SK-N-SH (cell line): ENCODE data around the gene GUK1. TPM values are rescaled to one million over a fixed set of nuclear protein-coding genes. Genes with fewer than 3 reads are reported as not detected.
A peak's percentile ranks its signal among the peaks of the same experiment; 100 is the strongest.

Source experiments
- CTCF ChIA-PET: fragments of 300-600, 350-600 bp; formaldehyde crosslinking; extraction: SDS; loops from one replicate; lab custom pipeline; 2021; lab: Yijun Ruan, JAX
- POLR2A ChIA-PET: fragments of 350-600 bp; sonication (Branson Sonifier 250); formaldehyde crosslinking; extraction: SDS; loops from one replicate; lab custom pipeline; 2020; ENCODE audit warnings: antibody characterized with exemption, inconsistent platforms; lab: Yijun Ruan, JAX
- DNase-seq: peaks from one replicate; pipeline ENCODE4 v3.0.0; 2012
- H2AFZ ChIP-seq: fragments of 200-600 bp; sonication (generic); 2 replicates; pipeline ENCODE4 v1.8.1; 2016; ENCODE audit warnings: antibody characterized with exemption, mild to moderate bottlenecking, low read depth
- H3F3A ChIP-seq: fragments of 200-600 bp; sonication (generic); replicated peaks from 2 replicates; pipeline ENCODE3; 2016; ENCODE audit warnings: antibody characterized with exemption, mild to moderate bottlenecking; ENCODE audit not compliant: insufficient read depth
- H3K27ac ChIP-seq, 2 experiments: fragments of 200-500 bp in 1 of 2; fragments of 200-600 bp in 1 of 2; sonication (Bioruptor generic) in 1 of 2; sonication (generic), shearing (Covaris generic) in 1 of 2; 2 replicates each; pipeline versions ENCODE4 v1.5.1 to v1.6.1; 2014 to 2016; ENCODE audit warnings: low read depth in 2 of 2, inconsistent platforms in 1 of 2, low read length in 1 of 2, mild to moderate bottlenecking in 1 of 2, mixed read lengths in 1 of 2
- H3K27me3 ChIP-seq: fragments of 200-600 bp; sonication (generic), shearing (Covaris generic); 2 replicates; pipeline ENCODE4 v1.6.1; 2016; ENCODE audit warnings: mixed run types; ENCODE audit not compliant: insufficient read depth
- H3K36me3 ChIP-seq, 2 experiments: fragments of 200-500 bp in 1 of 2; fragments of 200-600 bp in 1 of 2; sonication (Bioruptor generic) in 1 of 2; sonication (generic) in 1 of 2; replicated peaks in 1 of 2; 2 replicates each; pipeline versions ENCODE3 to v1.5.1; 2014 to 2016; ENCODE audit warnings: low read length in 1 of 2, mild to moderate bottlenecking in 1 of 2; ENCODE audit not compliant: insufficient read depth in 2 of 2, control insufficient read depth in 1 of 2
- H3K4me1 ChIP-seq, 2 experiments: fragments of 200-500 bp in 1 of 2; fragments of 200-600 bp in 1 of 2; sonication (Bioruptor generic) in 1 of 2; sonication (generic), shearing (Covaris generic) in 1 of 2; 2 replicates each; pipeline versions ENCODE4 v1.5.1 to v1.6.1; 2014 to 2016; ENCODE audit warnings: low read depth in 1 of 2, low read length in 1 of 2, mixed run types in 1 of 2; ENCODE audit not compliant: insufficient read depth in 2 of 2, control insufficient read depth in 1 of 2
- H3K4me2 ChIP-seq: fragments of 200-600 bp; sonication (generic), shearing (Covaris generic); 2 replicates; pipeline ENCODE4 v1.6.1; 2017; ENCODE audit warnings: mixed run types
- H3K4me3 ChIP-seq, 2 experiments: fragments of 200-500 bp in 1 of 2; fragments of 200-600 bp in 1 of 2; sonication (Bioruptor generic) in 1 of 2; sonication (generic), shearing (Covaris generic) in 1 of 2; 2 replicates each; pipeline versions ENCODE4 v1.5.1 to v1.8.1; 2014 to 2016; ENCODE audit warnings: low read depth in 2 of 2, inconsistent platforms in 1 of 2, low read length in 1 of 2, mild to moderate bottlenecking in 1 of 2, mixed read lengths in 1 of 2, moderate library complexity in 1 of 2
- H3K79me2 ChIP-seq: fragments of 200-600 bp; sonication (generic); 2 replicates; pipeline ENCODE4 v1.8.1; 2017; ENCODE audit warnings: mild to moderate bottlenecking; ENCODE audit not compliant: insufficient read depth
- H3K9ac ChIP-seq: fragments of 200-600 bp; sonication (generic); 2 replicates; pipeline ENCODE4 v1.6.1; 2017; ENCODE audit warnings: mixed run types
- H3K9me2 ChIP-seq: fragments of 200-600 bp; sonication (generic); 2 replicates; pipeline ENCODE4 v1.6.1; 2017; ENCODE audit warnings: mixed run types
- H3K9me3 ChIP-seq: fragments of 200-600 bp; sonication (generic); 2 replicates; pipeline ENCODE4 v1.6.1; 2017; ENCODE audit warnings: mixed run types, mild to moderate bottlenecking, moderate library complexity
- H4K20me1 ChIP-seq: fragments of 200-600 bp; sonication (generic); 2 replicates; pipeline ENCODE4 v1.6.1; 2017; ENCODE audit warnings: mild to moderate bottlenecking, mixed run types; ENCODE audit not compliant: insufficient read depth
- ELF1 ChIP-seq: IDR thresholded peaks from 2 replicates; pipeline ENCODE4 v1.4.0; 2012
- REST ChIP-seq: IDR thresholded peaks from 2 replicates; pipeline ENCODE4 v1.6.1; 2012; ENCODE audit warnings: mild to moderate bottlenecking, low read depth, low read length, moderate library complexity
- SMC3 ChIP-seq: IDR thresholded peaks from 2 replicates; pipeline ENCODE4 v1.6.1; 2012; ENCODE audit warnings: low read depth, low read length, improper control_type of control experiment
- TAF1 ChIP-seq: IDR thresholded peaks from 2 replicates; pipeline ENCODE4 v1.6.1; 2012; ENCODE audit warnings: low read depth, mild to moderate bottlenecking, low read length, moderate library complexity, borderline replicate concordance
- TCF12 ChIP-seq: IDR thresholded peaks from 2 replicates; pipeline ENCODE4 v1.4.0; 2012
- WGBS: methylation state at CpG from one replicate; pipeline ENCODE4 v1.1.6; 2017; ENCODE audit warnings: low lambda C conversion rate; 5-methylcytosine and 5-hydroxymethylcytosine counted together
- polyA plus RNA-seq, 3 experiments: library from polyadenylated mRNA; depleted of rRNA; stranded (reverse); fragments of >200 nt; gene quantifications; 2 replicates each; pipeline ENCODE4 v1.2.3, GENCODE V29; 2012
- TF ChIP-seq, protein P1 (sequence below): fragments of 150-350 bp; IDR thresholded peaks from 2 replicates; pipeline ENCODE4 v1.6.1; 2017; ENCODE audit warnings: antibody characterized with exemption, low read length, low read depth, borderline replicate concordance

The GUK1 gene
- polyA plus RNA-seq, 1 of the 3 experiments (the other 2 are of a cell fraction) = 742 TPM

GRCh38 chr1:228148935-228149405 lies 8.9 kb downstream of the GUK1 start:
- Histone ChIP-seq H3K36me3 (peaks cover 0 to 36% of the 10 kb centered on the region in 2 experiments), H3K9me2 (no peaks in the 10 kb centered on the region), H3K9me3 (no peaks in the 10 kb centered on the region), H3K4me1 (peaks cover 0 to 12% of the 10 kb centered on the region in 2 experiments; a peak in 1 of 4 replicates), H3K4me3 (no peak overlapping the region), H3K9ac (no peak overlapping the region), H3K4me2 (no peak overlapping the region), H3F3A (no peaks in the 10 kb centered on the region), H3K27ac (no peak overlapping the region; a peak in 1 of 4 replicates)
- POLR2A ChIA-PET = interaction anchor here (1.0 kb wide), 1 partner anchor 16 kb away, joined by 4 read pairs; the partner anchor contains the start of gene IBA57
- TF ChIP-seq REST (no peak), SMC3 (no peak)
- TF ChIP-seq, all 33 proteins: peak for 0
- no peak for DNase-seq
- H4K20me1 ChIP-seq = peaks cover 37% of the 10 kb centered on the region
- H3K27me3 ChIP-seq = no peaks in the 10 kb centered on the region
- 100% methylated on average over 3 of the region's 8 CpGs for WGBS
- H2AFZ ChIP-seq = no peak overlapping the region
- H3K79me2 ChIP-seq = peaks cover 31% of the 10 kb centered on the region
- CTCF ChIA-PET = interaction anchor here (1.2 kb wide), 1 partner anchor 16 kb away, joined by 3 read pairs; the partner anchor contains the start of gene IBA57

GRCh38 chr1:228149406-228150119 lies 9.5 kb downstream of the GUK1 start, which contains the start of gene GJC2:
TSS of gene GJC2 (plus strand) at chr1:228149930. CDS start at chr1:228157759, 7,829 bp downstream.
- no peak within 1 kb of the TSS for H3K4me3 ChIP-seq
- 95% methylated on average over 9 of the region's 17 CpGs for WGBS
- CTCF ChIA-PET = interaction anchor here (2.8 kb wide), 1 partner anchor 16 kb away, joined by 17 read pairs; the partner anchor contains the start of gene IBA57
- no peaks in the 10 kb centered on the region for H3K9me2 ChIP-seq
- no peak within 1 kb of the TSS for H3K9ac ChIP-seq
- peaks cover 0 to 12% of the 10 kb centered on the region in 2 experiments; a peak in 1 of 4 replicates for H3K4me1 ChIP-seq
- POLR2A ChIA-PET = interaction anchor here (1.0 kb wide), 1 partner anchor 16 kb away, joined by 4 read pairs; the partner anchor contains the start of gene IBA57
- peaks cover 0 to 36% of the 10 kb centered on the region in 2 experiments for H3K36me3 ChIP-seq
- peaks cover 31% of the 10 kb centered on the region for H4K20me1 ChIP-seq
- no peak for TF ChIP-seq TCF12
- TF ChIP-seq, protein P1, sequence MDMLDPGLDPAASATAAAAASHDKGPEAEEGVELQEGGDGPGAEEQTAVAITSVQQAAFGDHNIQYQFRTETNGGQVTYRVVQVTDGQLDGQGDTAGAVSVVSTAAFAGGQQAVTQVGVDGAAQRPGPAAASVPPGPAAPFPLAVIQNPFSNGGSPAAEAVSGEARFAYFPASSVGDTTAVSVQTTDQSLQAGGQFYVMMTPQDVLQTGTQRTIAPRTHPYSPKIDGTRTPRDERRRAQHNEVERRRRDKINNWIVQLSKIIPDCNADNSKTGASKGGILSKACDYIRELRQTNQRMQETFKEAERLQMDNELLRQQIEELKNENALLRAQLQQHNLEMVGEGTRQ = no peak
- TF ChIP-seq ELF1 = no peak
- no peak for TF ChIP-seq TAF1
- TF ChIP-seq SMC3 = no peak
- peak; percentile 74 for DNase-seq
- H3K4me2 ChIP-seq = no peak within 1 kb of the TSS
- H2AFZ ChIP-seq = no peak within 1 kb of the TSS
- no peaks in the 10 kb centered on the region for H3K9me3 ChIP-seq
- H3K27me3 ChIP-seq = no peaks in the 10 kb centered on the region
- no peaks in the 10 kb centered on the region for H3F3A ChIP-seq
- peak within 1 kb of the TSS in 1 of 2 experiments; percentile 4; a peak in 1 of 4 replicates for H3K27ac ChIP-seq
- H3K79me2 ChIP-seq = peaks cover 25% of the 10 kb centered on the region
